Epithelial cell of proximal tubule (primary cell): ENCODE measurements around the gene AVPI1. TPM values are rescaled to one million over a fixed set of nuclear protein-coding genes. Genes with fewer than 3 reads are reported as not detected.
"Not testable (repeated sequence)": the region's sequence is repeated elsewhere in the genome, so short reads cannot be mapped to it uniquely, and the experiment has no call there.

Experiments
- DNase-seq: peaks from one replicate; pipeline ENCODE4 v3.0.0-alpha.2; 2011; ENCODE audit warnings: low read depth
- H3K4me3 ChIP-seq: 2 replicates; pipeline ENCODE4 v1.5.1; 2011; ENCODE audit warnings: low read depth, mild to moderate bottlenecking, low read length
- CTCF ChIP-seq: conservative IDR thresholded peaks from 2 replicates; pipeline ENCODE4 v1.5.1; 2012; ENCODE audit warnings: low read depth, mild to moderate bottlenecking, low read length
- total RNA-seq: library from RNA; depleted of rRNA; stranded (reverse); fragments of >200 nt; gene quantifications from 2 replicates; pipeline ENCODE4 v1.2.3, GENCODE V29; 2015

The AVPI1 gene
- total RNA-seq, 1 donor from 2014 or later, result 6.5 TPM

GRCh38 chr10:97703398-97704067, 16.5 kb upstream of the AVPI1 start:
- no peak overlapping the region for H3K4me3 ChIP-seq
- DNase-seq, result no peak
- no peak for TF ChIP-seq CTCF

- no peak for DNase-seq
- TF ChIP-seq CTCF, result peak; percentile 97
- no peak overlapping the region for H3K4me3 ChIP-seq
Measured at GRCh38 chr10:97701438-97702069, 14.5 kb upstream of the AVPI1 start.

DNA sequence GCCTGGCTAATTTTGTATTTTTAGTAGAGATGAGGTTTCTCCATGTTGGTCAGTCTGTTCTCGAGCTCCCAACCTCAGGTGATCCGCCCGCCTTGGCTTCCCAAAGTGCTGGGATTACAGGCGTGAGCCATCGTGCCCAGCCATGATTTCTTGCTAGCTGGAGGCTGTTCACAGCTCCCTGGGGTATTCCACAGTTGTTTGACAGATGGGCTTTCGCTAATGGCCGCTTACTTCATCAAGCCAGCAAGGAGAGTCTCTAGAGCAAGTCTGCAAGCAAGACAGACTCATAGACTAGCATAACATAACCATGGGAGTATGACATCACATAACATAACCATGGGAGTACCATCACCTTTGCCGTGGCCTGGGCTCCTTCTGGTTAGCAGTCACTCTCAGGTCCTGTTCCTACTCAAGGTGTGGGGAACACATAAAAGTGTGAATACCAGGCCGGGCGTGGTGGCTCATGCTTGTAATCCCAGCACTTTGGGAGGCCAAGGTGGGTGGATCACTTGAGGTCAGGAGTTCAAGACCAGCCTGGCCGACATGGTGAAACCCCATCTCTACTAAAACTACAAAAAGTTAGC, 11.1 kb upstream of the AVPI1 start:
- not testable (repeated sequence) for DNase-seq, H3K4me3 ChIP-seq

GRCh38 chr10:97690133-97690532, 3.1 kb upstream of the AVPI1 start:
- no peak overlapping the region for H3K4me3 ChIP-seq
- DNase-seq, result no peak
- TF ChIP-seq CTCF, result no peak

GRCh38 chr10:97689559-97690020, 2.5 kb upstream of the AVPI1 start:
- no peak for TF ChIP-seq CTCF
- no peak overlapping the region for H3K4me3 ChIP-seq
- DNase-seq, result peak; percentile 71

DNA sequence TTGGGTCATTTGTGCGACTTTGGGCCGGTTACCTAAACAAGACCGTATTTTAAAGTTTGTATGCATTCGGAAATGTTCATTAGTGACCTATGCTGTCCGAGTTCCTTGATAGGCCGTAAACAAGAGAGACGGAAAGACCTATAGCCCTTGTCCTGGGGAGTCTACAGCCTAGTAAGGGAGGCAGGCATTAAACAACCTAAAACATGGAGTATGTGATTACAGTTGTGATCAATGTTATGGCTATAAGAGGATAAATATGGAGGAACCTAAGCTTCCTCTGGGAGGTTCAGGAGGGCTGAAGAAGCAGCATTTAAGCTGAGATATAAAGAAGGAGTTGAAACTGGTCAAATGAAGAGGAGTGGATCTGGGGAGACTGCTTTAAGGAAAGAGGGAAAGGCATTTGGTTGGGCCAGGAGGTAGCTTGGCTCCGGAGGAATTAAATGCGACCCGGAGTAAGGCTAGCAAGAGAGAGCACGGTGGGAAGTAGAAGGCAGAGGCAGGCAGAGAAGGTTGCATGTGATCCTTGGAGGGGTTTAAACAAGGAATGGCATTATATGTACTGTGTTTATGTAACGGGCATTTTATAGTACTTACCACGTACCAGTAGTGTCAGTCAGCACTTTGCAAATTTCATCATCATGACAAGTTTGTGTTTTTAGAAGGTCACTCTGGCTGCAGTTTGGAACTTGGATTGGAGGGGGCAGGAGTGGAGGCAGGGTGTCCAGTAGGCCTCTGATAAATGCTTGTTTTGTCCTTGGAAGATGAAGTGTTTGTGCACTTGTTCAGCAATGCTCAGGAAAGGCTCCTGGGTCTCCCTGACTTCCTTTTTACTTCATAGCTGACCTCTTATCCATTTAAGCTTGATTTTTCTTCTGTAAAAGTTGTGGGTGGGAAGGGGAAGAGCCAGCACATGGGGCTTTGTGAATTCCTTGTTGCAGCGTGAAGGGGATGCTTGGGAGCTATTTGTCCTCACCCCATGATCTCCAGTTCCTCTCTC, 1.0 kb upstream of the AVPI1 start:
- peak overlapping the region; percentile 86 for H3K4me3 ChIP-seq
- no peak for DNase-seq
- no peak for TF ChIP-seq CTCF
